K562 (cell line): ENCODE measurements around the gene SEL1L. TPM values are rescaled to one million over a fixed set of nuclear protein-coding genes. Genes with fewer than 3 reads are reported as not detected.
A peak's percentile ranks its signal among the peaks of the same experiment; 100 is the strongest.

Source experiments
- ATAC-seq: fragments of 200-7000 bp; cut with Tn5 transposase; 3 replicates; pipeline ENCODE4 v1.9.1; 2020; ENCODE audit warnings: moderate library complexity
- BruUV-seq: library from RNA; stranded (reverse); fragments of 400-500 nt; replicated peaks from 2 replicates; lab custom pipeline; 2021; lab: Mats Ljungman, UMichigan
- CTCF ChIA-PET: fragments of 300-600 bp; formaldehyde crosslinking; extraction: SDS; loops from one replicate; lab custom pipeline; 2021; ENCODE audit warnings: low intra/inter-chr PET ratio; lab: Yijun Ruan, JAX
- POLR2A ChIA-PET: fragments of 300-600, 350-650 bp; sonication (Branson Sonifier 250); formaldehyde crosslinking; extraction: SDS; loops from one replicate; lab custom pipeline; 2021; ENCODE audit warnings: antibody characterized with exemption, inconsistent platforms; lab: Yijun Ruan, JAX
- DNase-seq, 4 experiments: peaks; one replicate each; pipeline versions ENCODE4 v3.0.0 to v3.0.0-alpha.2; 2011 to 2018; ENCODE audit warnings: low spot score in 3 of 4, mixed read lengths in 3 of 4; ENCODE audit errors: extremely low read depth in 1 of 4
- FAIRE-seq: peaks from 2 replicates; lab custom pipeline; 2011; peaks lifted over from hg19 to GRCh38; lab: Jason Lieb, UNC
- H2AFZ ChIP-seq: 2 replicates; pipeline ENCODE4 v1.6.0; 2011; ENCODE audit warnings: low read depth, low read length, control low read depth, inconsistent platforms
- H3K27ac ChIP-seq: fragments of 200-600 bp; 3 replicates; pipeline ENCODE4 v1.8.0; 2011; ENCODE audit warnings: low read depth, mild to moderate bottlenecking, control low read depth, inconsistent platforms, low read length, moderate library complexity, mixed read lengths; ENCODE audit errors: extremely low read depth
- H3K27me3 ChIP-seq, 2 experiments: fragments of 300-600 bp in 1 of 2; 2 replicates in 1 of 2; 3 replicates in 1 of 2; pipeline versions ENCODE4 v1.6.0 to v1.8.0; 2011; ENCODE audit warnings: inconsistent platforms in 2 of 2, low read length in 2 of 2, mild to moderate bottlenecking in 1 of 2, mixed read lengths in 1 of 2, moderate library complexity in 1 of 2; ENCODE audit not compliant: control insufficient read depth in 2 of 2, insufficient read depth in 2 of 2
- H3K36me3 ChIP-seq: fragments of 300-600 bp; 3 replicates; pipeline ENCODE4 v1.8.0; 2011; ENCODE audit warnings: mild to moderate bottlenecking, low read length, inconsistent platforms; ENCODE audit not compliant: control insufficient read depth, insufficient read depth
- H3K4me1 ChIP-seq, 2 experiments: fragments of 200-600 bp in 1 of 2; replicated peaks in 1 of 2; 2 replicates in 1 of 2; 3 replicates in 1 of 2; pipeline versions ENCODE4 v1.5.1 to v1.8.0; 2011; ENCODE audit warnings: inconsistent platforms in 2 of 2, low read length in 2 of 2, mild to moderate bottlenecking in 1 of 2, mixed read lengths in 1 of 2, moderate library complexity in 1 of 2; ENCODE audit not compliant: control insufficient read depth in 2 of 2, insufficient read depth in 2 of 2
- H3K4me2 ChIP-seq: 2 replicates; pipeline ENCODE4 v1.6.1; 2011; ENCODE audit warnings: low read length, control low read depth, inconsistent platforms, mixed read lengths; ENCODE audit not compliant: insufficient read depth
- H3K4me3 ChIP-seq: fragments of 200-600 bp; sonication (generic), shearing (Covaris generic); 2 replicates; pipeline ENCODE4 v1.5.1; 2016; ENCODE audit warnings: control low read depth, inconsistent platforms
- H3K79me2 ChIP-seq: fragments of 200-600 bp; 3 replicates; pipeline ENCODE4 v1.8.0; 2011; ENCODE audit warnings: low read length, inconsistent platforms; ENCODE audit not compliant: control insufficient read depth, insufficient read depth
- H3K9ac ChIP-seq, 2 experiments: 2 replicates each; pipeline versions ENCODE4 v1.6.0 to v1.6.1; 2011; ENCODE audit warnings: low read depth in 2 of 2, low read length in 2 of 2, control low read depth in 1 of 2, inconsistent platforms in 1 of 2, mild to moderate bottlenecking in 1 of 2, mixed read lengths in 1 of 2; ENCODE audit not compliant: insufficient read depth in 1 of 2
- H3K9me1 ChIP-seq: one replicate; pipeline ENCODE4 v1.6.0; 2011; ENCODE audit warnings: inconsistent platforms, mild to moderate bottlenecking, low read length, moderate library complexity; ENCODE audit not compliant: control insufficient read depth, insufficient read depth
- H3K9me3 ChIP-seq: replicated peaks from 2 replicates; pipeline ENCODE4 v1.5.1; 2011; ENCODE audit warnings: low read depth, low read length, inconsistent platforms; ENCODE audit not compliant: control insufficient read depth, insufficient read depth
- H4K20me1 ChIP-seq: replicated peaks from 2 replicates; pipeline ENCODE4 v1.6.1; 2011; ENCODE audit warnings: low read length, inconsistent platforms, mixed read lengths; ENCODE audit not compliant: control insufficient read depth, insufficient read depth
- ATF3 ChIP-seq, 2 experiments: fragments of 450-650 bp in 1 of 2; sonication (generic) in 1 of 2; formaldehyde crosslinking in 1 of 2; IDR thresholded peaks in 1 of 2; conservative IDR thresholded peaks in 1 of 2; 2 replicates each; pipeline versions ENCODE4 v1.6.1 to v1.8.1; 2016 to 2023; ENCODE audit warnings: mild to moderate bottlenecking in 2 of 2, moderate library complexity in 2 of 2, inconsistent platforms in 1 of 2, missing genetic modification reagents in 1 of 2
- ATF7 ChIP-seq: fragments of 450-650 bp; IDR thresholded peaks from 2 replicates; pipeline ENCODE4 v1.7.1; 2014; ENCODE audit warnings: mild to moderate bottlenecking, moderate library complexity
- FUS ChIP-seq: fragments of 200-400 bp; formaldehyde crosslinking; optimal IDR thresholded peaks from 2 replicates; pipeline ENCODE3; 2017; ENCODE audit warnings: low read depth, low read length
- IFI16 ChIP-seq: fragments of 250-450 bp; sonication (Bioruptor Pico); IDR thresholded peaks from 2 replicates; pipeline ENCODE4 v2.1.2; 2022; ENCODE audit warnings: mild to moderate bottlenecking, inconsistent platforms
- JUND ChIP-seq, 2 experiments: IDR thresholded peaks; 2 replicates in 1 of 2; 3 replicates in 1 of 2; pipeline ENCODE4 v1.6.1; 2011; ENCODE audit warnings: borderline replicate concordance in 2 of 2, low read depth in 2 of 2, low read length in 2 of 2, improper control_type of control experiment in 1 of 2, missing biosample characterization in 1 of 2, missing genetic modification characterization in 1 of 2, missing genetic modification reagents in 1 of 2
- ZEB2 ChIP-seq: fragments of 450-650 bp; IDR thresholded peaks from 2 replicates; pipeline ENCODE4 v1.6.1; 2016
- ZNF121 ChIP-seq: sonication (generic); formaldehyde crosslinking; conservative IDR thresholded peaks from 2 replicates; pipeline ENCODE4 v1.8.0; 2022; ENCODE audit warnings: missing genetic modification reagents
- WGBS: fragments of 100-300 bp; shearing (Covaris generic); methylation state at CpG from one replicate; pipeline ENCODE4 v1.1.6; 2016; ENCODE audit warnings: low coverage, mixed read lengths; ENCODE audit not compliant: insufficient coverage; ENCODE audit errors: missing lambda C conversion rate; 5-methylcytosine and 5-hydroxymethylcytosine counted together
- in situ Hi-C: fragments of 300-500 bp; cut with MboI; formaldehyde crosslinking; loops from 4 replicates; pipeline ENCODE4 v1.15.0; 2018; ENCODE audit warnings: inconsistent platforms, mixed read lengths
- intact Hi-C: fragments of 100-400 bp; cut with micrococcal nuclease; formaldehyde crosslinking; loops from 2 replicates; pipeline ENCODE4 v1.14.2; 2022
- polyA plus RNA-seq, 8 experiments: library from polyadenylated mRNA; depleted of rRNA in 4 of 8; stranded (reverse) in 5 of 8; unstranded in 3 of 8; fragments of >200 nt; fragmentation: Nextera tagmentation in 2 of 8; fragmentation: Illumina TruSeq in 1 of 8; extraction: Ambion mirVana in 2 of 8; extraction: Trizol in 1 of 8; gene quantifications; 2 replicates each; pipeline versions ENCODE4 v1.2.1 to v1.2.3, GENCODE V29; 2011 to 2014; ENCODE audit warnings: inconsistent platforms in 1 of 8, missing spikeins in 1 of 8
- total RNA-seq, 7 experiments: library from RNA; depleted of rRNA in 6 of 7; stranded (reverse); fragments of >200 nt in 6 of 7; fragmentation: Illumina TruSeq in 2 of 7; extraction: Trizol in 2 of 7; gene quantifications; 2 replicates each; pipeline versions ENCODE4 v1.2.1 to v1.2.3, GENCODE V29; 2011 to 2021; ENCODE audit warnings: low replicate concordance in 1 of 7

Gene SEL1L
- total and polyA plus RNA-seq, 9 of the 15 experiments (the other 6 are each of a cell fraction or from before 2014, with no cell fraction given): 7.7 to 21.1 (median 13.6) TPM

- no peaks in the 10 kb centered on the region for H3K9me3 ChIP-seq
- CTCF ChIA-PET: no interaction called here
- no peak overlapping the region for H3K4me3 ChIP-seq
- peaks cover 2 to 6% of the 10 kb centered on the region in 2 experiments; a peak in 4 of 5 replicates for H3K4me1 ChIP-seq
- ATAC-seq (no peak), DNase-seq (no peak), FAIRE-seq (no peak)
- no peak overlapping the region for H3K9ac ChIP-seq
- H2AFZ ChIP-seq: no peak overlapping the region
- TF ChIP-seq ZNF121 (CRISPR knock-in tag): peak; percentile 33; the same call in 1 of the 2 replicates
- TF ChIP-seq FUS: no peak
- TF ChIP-seq IFI16 (CRISPR knock-in tag): no peak
- in situ Hi-C loops (loop anchor here (5.0 to 25.0 kb wide), 2 partner anchors 179 to 464 kb away; no protein-coding TSS in a partner anchor), intact Hi-C loops (loop anchor here (5.0 kb wide), 2 partner anchors 34 to 49 kb away; partner anchors contain the start of gene STON2)
- WGBS: 36% methylated on average over 2 of the region's 3 CpGs
- H3K36me3 ChIP-seq: no peaks in the 10 kb centered on the region
- no peaks in the 10 kb centered on the region for H4K20me1 ChIP-seq
- H3K79me2 ChIP-seq: no peaks in the 10 kb centered on the region
- no peak overlapping the region for H3K27ac ChIP-seq
- POLR2A ChIA-PET: interaction anchor here (2.7 kb wide), 1 partner anchor 16 kb away, joined by 6 read pairs; no protein-coding TSS in a partner anchor
- H3K27me3 ChIP-seq: no peaks in the 10 kb centered on the region
- no TSS peak for BruUV-seq
- no peak overlapping the region for H3K4me2 ChIP-seq
- no peaks in the 10 kb centered on the region for H3K9me1 ChIP-seq
Measured at GRCh38 chr14:81450976-81451375, 82.7 kb downstream of the SEL1L start.

- WGBS: 51% methylated on average over 5 of the region's 10 CpGs
- Histone ChIP-seq H3K4me1 (peaks cover 2 to 6% of the 10 kb centered on the region in 2 experiments; a peak in 4 of 5 replicates), H3K9ac (no peak overlapping the region), H4K20me1 (no peaks in the 10 kb centered on the region), H3K27me3 (no peaks in the 10 kb centered on the region), H3K9me1 (no peaks in the 10 kb centered on the region), H3K4me2 (no peak overlapping the region; the same call in 1 of the 2 replicates), H3K4me3 (no peak overlapping the region), H3K27ac (no peak overlapping the region), H3K9me3 (no peaks in the 10 kb centered on the region), H2AFZ (peak overlapping the region; percentile 63; the same call in 1 of the 2 replicates), H3K79me2 (no peaks in the 10 kb centered on the region), H3K36me3 (no peaks in the 10 kb centered on the region)
- TF ChIP-seq ATF7 (peak; percentile 51; the same call in 1 of the 2 replicates), ATF3 (IDR thresholded peaks at IDR 0.05) (peak; percentile 68), ATF3 (CRISPR knock-in tag; conservative IDR thresholded peaks at IDR 0.05) (no peak), ZEB2 (no peak), JUND (IDR thresholded peaks at IDR 0.05; ENCODE audit: borderline replicate concordance, low read depth, low read length) (0 out of 2 replicates have a peak, but pooled peaks have one; percentile 36), JUND (tag; IDR thresholded peaks at IDR 0.05; ENCODE audit: borderline replicate concordance, low read depth, low read length) (no peak)
- no peak for FAIRE-seq
- intact Hi-C loops: loop anchor here (5.0 kb wide), 2 partner anchors 33 to 48 kb away; partner anchors contain the start of gene STON2
- POLR2A ChIA-PET: interaction anchor here (2.7 kb wide), 1 partner anchor 15 kb away, joined by 6 read pairs; no protein-coding TSS in a partner anchor
- peak; percentile 49 for ATAC-seq
- in situ Hi-C loops: loop anchor here (5.0 to 25.0 kb wide), 2 partner anchors 178 to 463 kb away; no protein-coding TSS in a partner anchor
- BruUV-seq: no TSS peak
- no peak for DNase-seq
- CTCF ChIA-PET: no interaction called here
Measured at GRCh38 chr14:81450100-81450531, 83.5 kb downstream of the SEL1L start.
